Adrenal gland (tissue), 5 donors: Measurements from ENCODE around the gene TMC1.

Source experiments
- POLR2A ChIP-seq, 2 donors: fragments of 450-650 bp; IDR thresholded peaks; one replicate each; pipeline ENCODE4 v1.6.1; 2017; ENCODE audit warnings: antibody characterized with exemption in 2 of 2, mild to moderate bottlenecking in 2 of 2, moderate library complexity in 1 of 2
- TF ChIP-seq, protein P1 (sequence below), 6 experiments: fragments of 450-650 bp in 4 of 6; fragments of 200-600 bp in 2 of 6; sonication (generic) in 1 of 6; IDR thresholded peaks; 1 replicate in 5 of 6; 2 replicates in 1 of 6; pipeline versions ENCODE4 v1.5.1 to v1.8.0; 2016 to 2021; ENCODE audit warnings: antibody characterized with exemption in 6 of 6, mild to moderate bottlenecking in 2 of 6, moderate library complexity in 1 of 6
- donor health status: DM: no; HTN: no; CAD: no.

GRCh38 chr9:72656021-72656420 lies 134.6 kb downstream of the TMC1 start:
- no peak for TF ChIP-seq POLR2A (IDR thresholded peaks at IDR 0.05)
- TF ChIP-seq, protein P1, sequence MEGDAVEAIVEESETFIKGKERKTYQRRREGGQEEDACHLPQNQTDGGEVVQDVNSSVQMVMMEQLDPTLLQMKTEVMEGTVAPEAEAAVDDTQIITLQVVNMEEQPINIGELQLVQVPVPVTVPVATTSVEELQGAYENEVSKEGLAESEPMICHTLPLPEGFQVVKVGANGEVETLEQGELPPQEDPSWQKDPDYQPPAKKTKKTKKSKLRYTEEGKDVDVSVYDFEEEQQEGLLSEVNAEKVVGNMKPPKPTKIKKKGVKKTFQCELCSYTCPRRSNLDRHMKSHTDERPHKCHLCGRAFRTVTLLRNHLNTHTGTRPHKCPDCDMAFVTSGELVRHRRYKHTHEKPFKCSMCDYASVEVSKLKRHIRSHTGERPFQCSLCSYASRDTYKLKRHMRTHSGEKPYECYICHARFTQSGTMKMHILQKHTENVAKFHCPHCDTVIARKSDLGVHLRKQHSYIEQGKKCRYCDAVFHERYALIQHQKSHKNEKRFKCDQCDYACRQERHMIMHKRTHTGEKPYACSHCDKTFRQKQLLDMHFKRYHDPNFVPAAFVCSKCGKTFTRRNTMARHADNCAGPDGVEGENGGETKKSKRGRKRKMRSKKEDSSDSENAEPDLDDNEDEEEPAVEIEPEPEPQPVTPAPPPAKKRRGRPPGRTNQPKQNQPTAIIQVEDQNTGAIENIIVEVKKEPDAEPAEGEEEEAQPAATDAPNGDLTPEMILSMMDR (IDR thresholded peaks at IDR 0.05): no peak
